ENCODE data around the gene CNNM4. TPM values are rescaled to one million over a fixed set of nuclear protein-coding genes. Genes with fewer than 3 reads are reported as not detected.

The CNNM4 gene
- total and polyA plus RNA-seq, 4 donors: 0.82 to 2.3 (median 2.1) TPM

- Histone ChIP-seq H3K27me3 (ENCODE audit: control insufficient read depth in 4 of 4, insufficient read depth in 4 of 4, low read length in 3 of 4) (no peaks in the 10 kb centered on the region), H3K27ac (ENCODE audit: low read depth in 1 of 2, low read length in 2 of 2) (peak within 1 kb of the TSS; percentile 94 to 95), H3K36me3 (ENCODE audit: control insufficient read depth in 4 of 4, insufficient read depth in 3 of 4, low read depth in 1 of 4, low read length in 3 of 4) (no peaks in the 10 kb centered on the region), H3K9ac (ENCODE audit: low read depth in 1 of 2, low read length in 2 of 2) (peak within 1 kb of the TSS; percentile 33 to 42), H3K9me3 (ENCODE audit: control insufficient read depth in 4 of 4, low read length in 3 of 4) (no peaks in the 10 kb centered on the region), H3K4me3 (ENCODE audit: low read depth in 1 of 3, low read length in 3 of 3) (peak within 1 kb of the TSS; percentile 78 to 85 (median 83)), H3K4me1 (ENCODE audit: control insufficient read depth in 4 of 4, insufficient read depth in 4 of 4, low read length in 3 of 4) (peaks cover 21 to 54% (median 49%) of the 10 kb centered on the region in 4 donors)
- peak; percentile 98 for DNase-seq (ENCODE audit: low spot score)
- TF ChIP-seq ZBTB33 (IDR thresholded peaks at IDR 0.05) (no peak), JUND (IDR thresholded peaks at IDR 0.05) (no peak), SP1 (IDR thresholded peaks at IDR 0.05) (peak; percentile 22), NR2F2 (IDR thresholded peaks at IDR 0.05) (no peak), ATF3 (IDR thresholded peaks at IDR 0.05) (no peak), YY1 (IDR thresholded peaks at IDR 0.05) (peak; percentile 49), TAF1 (conservative IDR thresholded peaks at IDR 0.05) (no peak), EGR1 (IDR thresholded peaks at IDR 0.05; ENCODE audit: low read depth in 2 of 2) (peak; percentile 43 to 66), GABPA (IDR thresholded peaks at IDR 0.05 in 1 of 2, conservative IDR thresholded peaks at IDR 0.05 in 1 of 2) (no peak), FOXA2 (IDR thresholded peaks at IDR 0.05) (no peak), FOXA1 (IDR thresholded peaks at IDR 0.05) (no peak), HNF4A (conservative IDR thresholded peaks at IDR 0.05) (no peak), RAD21 (IDR thresholded peaks at IDR 0.05) (no peak), MAX (IDR thresholded peaks at IDR 0.05) (no peak), CTCF (IDR thresholded peaks at IDR 0.05; ENCODE audit: low read depth, low read length, missing input control) (peak; percentile 45), RXRA (IDR thresholded peaks at IDR 0.05) (no peak), REST (IDR thresholded peaks at IDR 0.05) (peak; percentile 3), HNF4G (IDR thresholded peaks at IDR 0.05) (no peak)
- WGBS: under 1% methylated on average over 103 of the region's 103 CpGs
Measured at GRCh38 chr2:96816127-96816835, 55.6 kb downstream of the CNNM4 start, which contains the start of gene CNNM3. Gene CNNM3 (plus strand): TSS chr2:96816268. CDS start chr2:96816278, 10 bp downstream.
